Skeletal muscle tissue (tissue), 4 donors: ENCODE measurements around the gene ENDOU. TPM values are rescaled to one million over a fixed set of nuclear protein-coding genes. Genes with fewer than 3 reads are reported as not detected.

Experiments
- H3K27ac ChIP-seq: one replicate; pipeline ENCODE4 v1.7.0; 2013; ENCODE audit warnings: mild to moderate bottlenecking, low read depth, low read length, inconsistent platforms
- H3K27me3 ChIP-seq, 3 donors: one replicate each; pipeline ENCODE4 v1.7.0; 2013; ENCODE audit warnings: low read length in 3 of 3; ENCODE audit not compliant: control insufficient read depth in 3 of 3, insufficient read depth in 3 of 3
- H3K36me3 ChIP-seq, 3 donors: one replicate each; pipeline ENCODE4 v1.7.0; 2013; ENCODE audit warnings: low read length in 3 of 3; ENCODE audit not compliant: control insufficient read depth in 3 of 3, insufficient read depth in 3 of 3
- H3K4me1 ChIP-seq, 3 donors: one replicate each; pipeline ENCODE4 v1.7.0; 2013; ENCODE audit warnings: low read length in 3 of 3, mild to moderate bottlenecking in 3 of 3; ENCODE audit not compliant: control insufficient read depth in 3 of 3, insufficient read depth in 3 of 3
- H3K4me3 ChIP-seq, 3 donors: one replicate each; pipeline ENCODE4 v1.7.0; 2013; ENCODE audit warnings: low read length in 3 of 3
- H3K9ac ChIP-seq, 3 donors: one replicate each; pipeline ENCODE4 v1.7.0; 2013; ENCODE audit warnings: low read length in 3 of 3, mild to moderate bottlenecking in 3 of 3, moderate library complexity in 2 of 3, low read depth in 1 of 3
- H3K9me3 ChIP-seq, 3 donors: one replicate each; pipeline ENCODE4 v1.7.0; 2013; ENCODE audit warnings: low read length in 3 of 3; ENCODE audit not compliant: control insufficient read depth in 3 of 3
- total RNA-seq: library from RNA; depleted of rRNA; stranded (reverse); fragments of >200 nt; gene quantifications from one replicate; pipeline ENCODE4 v1.2.3, GENCODE V29; 2014
- donor health status: Osteomylitis.

ENDOU gene
- total RNA-seq, 1 donor from 2014 or later = 1.0 TPM

DNA sequence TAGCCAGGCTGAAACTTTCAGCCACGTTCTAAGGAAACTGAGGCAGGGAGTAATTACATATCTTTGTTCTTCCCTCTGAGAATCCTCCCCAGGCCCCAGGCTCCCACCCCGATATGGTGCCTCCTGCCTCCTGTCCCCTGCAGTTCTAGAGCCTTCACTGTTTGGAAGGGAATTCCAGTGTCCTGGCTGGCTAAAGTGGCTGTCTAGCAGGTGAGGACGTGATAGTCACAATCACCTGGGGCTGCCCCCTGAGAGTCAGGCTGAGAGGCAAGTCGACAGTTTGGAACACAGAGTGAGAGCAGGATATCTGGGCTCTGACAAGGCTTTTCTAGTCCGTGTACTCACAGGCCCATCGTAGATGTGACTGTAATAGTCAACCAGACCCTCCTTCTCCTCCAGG is 13.1 kb downstream of the ENDOU start:
- Histone ChIP-seq H3K27ac (no peak overlapping the region), H3K27me3 (no peaks in the 10 kb centered on the region), H3K4me3 (no peak overlapping the region), H3K36me3 (no peaks in the 10 kb centered on the region), H3K9me3 (no peaks in the 10 kb centered on the region), H3K9ac (no peak overlapping the region), H3K4me1 (peaks cover 21 to 29% (median 21%) of the 10 kb centered on the region in 3 donors)

DNA sequence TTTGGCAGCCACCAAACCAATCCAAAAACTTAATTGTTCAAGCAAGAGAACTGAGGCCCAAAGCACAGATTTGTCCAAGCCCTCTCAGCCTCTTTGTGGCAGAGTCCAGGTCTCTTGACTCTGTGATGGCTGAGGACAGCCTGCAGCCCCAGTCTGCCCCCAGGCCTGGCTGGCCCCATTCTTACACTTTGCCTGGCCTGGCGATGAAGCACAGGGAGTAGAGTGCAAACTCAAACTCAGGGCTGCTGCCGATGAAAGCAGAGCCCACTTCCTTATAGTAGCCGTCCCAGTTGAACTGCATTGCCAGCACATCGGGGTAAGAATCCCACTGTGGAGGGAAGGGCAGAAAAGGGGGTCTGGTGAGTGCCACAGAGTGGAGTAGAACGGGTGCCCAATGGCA is 13.8 kb downstream of the ENDOU start:
- no peak overlapping the region for H3K9ac ChIP-seq
- H3K4me3 ChIP-seq = no peak overlapping the region
- no peak overlapping the region for H3K27ac ChIP-seq
- H3K27me3 ChIP-seq = no peaks in the 10 kb centered on the region
- no peaks in the 10 kb centered on the region for H3K36me3 ChIP-seq
- peaks cover 14 to 28% (median 18%) of the 10 kb centered on the region in 3 donors for H3K4me1 ChIP-seq
- no peaks in the 10 kb centered on the region for H3K9me3 ChIP-seq

DNA sequence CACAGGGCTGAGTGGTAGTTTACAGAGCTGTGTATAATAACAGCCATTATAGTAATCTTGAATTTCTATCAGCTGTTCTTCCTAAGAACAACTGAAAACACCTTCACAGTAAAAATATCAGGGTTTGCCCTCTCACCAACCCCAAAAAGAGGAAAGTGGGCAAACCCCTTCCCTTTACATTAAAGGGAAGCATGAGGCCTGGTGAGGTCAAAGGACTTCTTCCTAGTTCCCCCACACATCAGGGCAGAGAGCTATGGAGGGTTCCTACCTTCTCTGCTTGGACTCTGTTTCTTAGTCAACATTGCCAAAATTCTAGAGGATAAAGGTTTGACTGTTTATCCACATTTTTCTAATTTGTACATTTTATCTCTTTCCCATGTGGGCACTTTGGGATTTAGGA is 15.0 kb downstream of the ENDOU start:
- no peaks in the 10 kb centered on the region for H3K36me3 ChIP-seq
- no peak overlapping the region for H3K4me3 ChIP-seq
- no peak overlapping the region for H3K27ac ChIP-seq
- H3K9ac ChIP-seq = no peak overlapping the region
- H3K4me1 ChIP-seq = peaks cover 5 to 16% (median 12%) of the 10 kb centered on the region in 3 donors
- no peaks in the 10 kb centered on the region for H3K27me3 ChIP-seq
- H3K9me3 ChIP-seq = no peaks in the 10 kb centered on the region

DNA sequence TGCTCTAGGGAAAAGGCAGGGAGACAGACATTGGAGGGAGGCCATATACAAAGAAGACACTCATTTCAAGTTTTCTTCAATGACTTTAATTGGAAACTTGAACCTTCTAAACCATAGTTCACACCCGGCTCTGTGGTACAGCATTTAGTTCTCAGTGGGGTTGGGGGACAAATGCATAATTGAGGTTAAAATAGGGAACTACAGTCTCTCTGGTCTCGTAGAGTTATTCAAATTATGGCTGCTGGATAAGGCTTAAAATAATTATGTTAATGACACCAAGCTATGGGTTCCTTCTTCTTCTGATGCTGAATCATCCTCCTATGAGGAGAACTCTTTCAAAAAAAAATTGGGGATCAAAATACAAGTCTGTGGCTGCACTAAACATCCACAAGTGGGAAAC is 15.6 kb downstream of the ENDOU start:
- no peak overlapping the region for H3K4me3 ChIP-seq
- H3K27me3 ChIP-seq = no peaks in the 10 kb centered on the region
- no peaks in the 10 kb centered on the region for H3K36me3 ChIP-seq
- H3K27ac ChIP-seq = no peak overlapping the region
- H3K9me3 ChIP-seq = no peaks in the 10 kb centered on the region
- H3K4me1 ChIP-seq = peaks cover 0 to 12% (median 12%) of the 10 kb centered on the region in 3 donors
- no peak overlapping the region for H3K9ac ChIP-seq

DNA sequence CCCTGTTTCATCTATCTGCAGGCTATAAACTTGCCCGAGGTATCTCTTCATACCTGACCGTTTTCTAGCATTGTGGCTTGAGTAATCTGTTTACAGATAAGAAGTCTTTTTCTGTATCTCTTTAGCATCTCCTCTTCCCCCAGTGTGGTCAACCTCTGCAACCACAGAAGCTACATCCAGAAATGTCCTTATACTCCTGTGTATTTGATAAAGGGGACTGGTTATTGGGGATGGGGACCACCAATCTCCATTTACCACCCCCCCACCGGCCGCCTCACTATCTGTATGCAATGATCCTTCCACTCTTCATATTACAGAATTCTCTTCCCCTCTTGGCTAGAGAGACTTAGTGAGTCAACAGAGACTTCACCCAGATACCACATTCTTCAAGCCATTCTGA is 16.1 kb downstream of the ENDOU start:
- Histone ChIP-seq H3K27me3 (no peaks in the 10 kb centered on the region), H3K27ac (no peak overlapping the region), H3K4me1 (peaks cover 0 to 12% (median 8%) of the 10 kb centered on the region in 3 donors)

DNA sequence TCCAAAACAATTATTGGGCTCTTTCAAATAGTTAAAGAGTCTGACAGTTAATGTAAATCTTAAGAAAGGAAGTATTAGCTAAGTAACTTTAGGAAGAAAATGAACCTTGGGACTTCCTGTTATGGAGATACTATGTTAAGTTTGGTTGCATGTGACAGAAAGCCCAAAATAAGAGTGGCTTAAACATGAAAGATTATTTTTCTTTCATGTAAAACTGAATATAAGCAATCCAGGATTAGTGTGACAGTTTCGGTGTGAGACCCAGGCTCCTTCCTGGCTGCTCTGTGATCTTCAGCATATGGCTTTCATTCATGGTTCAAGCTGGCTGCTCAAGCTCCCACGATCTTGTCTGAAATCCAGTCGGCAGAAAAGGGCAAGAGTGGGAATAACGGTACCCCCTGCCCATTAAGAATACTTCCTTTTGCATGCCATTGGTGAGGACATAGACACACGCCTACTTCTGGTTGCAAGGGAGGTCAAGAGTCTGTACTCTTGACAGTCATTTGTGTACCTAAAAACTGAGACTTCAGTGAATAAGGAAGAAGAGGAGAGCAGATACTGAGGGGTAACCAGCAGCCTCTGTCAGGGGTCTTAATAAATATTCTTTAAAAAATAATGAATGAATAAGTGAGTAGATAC is 17.3 kb downstream of the ENDOU start:
- Histone ChIP-seq H3K27ac (no peak overlapping the region), H3K4me1 (peaks cover 0 to 15% (median 8%) of the 10 kb centered on the region in 3 donors), H3K4me3 (no peak overlapping the region), H3K27me3 (no peaks in the 10 kb centered on the region), H3K9ac (no peak overlapping the region), H3K36me3 (no peaks in the 10 kb centered on the region), H3K9me3 (no peaks in the 10 kb centered on the region)

More for the DNA sequence above, 16.1 kb downstream of the ENDOU start:
- Histone ChIP-seq H3K4me3 (no peak overlapping the region), H3K36me3 (no peaks in the 10 kb centered on the region), H3K9ac (no peak overlapping the region), H3K9me3 (no peaks in the 10 kb centered on the region)

DNA sequence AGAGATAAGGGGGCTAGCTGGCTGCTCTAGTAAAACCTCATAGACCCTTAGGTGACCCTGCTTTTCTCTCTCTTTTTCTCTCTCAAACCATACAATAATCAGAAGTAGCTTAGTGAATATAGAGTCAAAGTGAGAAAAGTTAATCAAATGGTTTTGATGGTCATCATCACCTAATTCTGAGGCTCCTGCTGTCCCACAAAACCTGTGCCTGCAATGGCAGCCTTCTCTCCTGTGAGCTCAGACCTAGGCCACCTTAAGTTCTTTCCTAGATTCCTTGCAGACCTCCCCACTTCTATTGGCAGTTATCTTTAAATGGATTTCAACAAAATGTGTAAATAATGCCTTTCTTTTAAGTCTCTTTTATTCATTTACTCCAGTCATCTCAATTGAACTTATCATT is 17.9 kb downstream of the ENDOU start:
- Histone ChIP-seq H3K4me3 (no peak overlapping the region), H3K9ac (peak overlapping the region in 1 of 3 donors; percentile 7), H3K27ac (no peak overlapping the region), H3K36me3 (no peaks in the 10 kb centered on the region), H3K9me3 (no peaks in the 10 kb centered on the region), H3K4me1 (peaks cover 0 to 15% (median 8%) of the 10 kb centered on the region in 3 donors), H3K27me3 (no peaks in the 10 kb centered on the region)

DNA sequence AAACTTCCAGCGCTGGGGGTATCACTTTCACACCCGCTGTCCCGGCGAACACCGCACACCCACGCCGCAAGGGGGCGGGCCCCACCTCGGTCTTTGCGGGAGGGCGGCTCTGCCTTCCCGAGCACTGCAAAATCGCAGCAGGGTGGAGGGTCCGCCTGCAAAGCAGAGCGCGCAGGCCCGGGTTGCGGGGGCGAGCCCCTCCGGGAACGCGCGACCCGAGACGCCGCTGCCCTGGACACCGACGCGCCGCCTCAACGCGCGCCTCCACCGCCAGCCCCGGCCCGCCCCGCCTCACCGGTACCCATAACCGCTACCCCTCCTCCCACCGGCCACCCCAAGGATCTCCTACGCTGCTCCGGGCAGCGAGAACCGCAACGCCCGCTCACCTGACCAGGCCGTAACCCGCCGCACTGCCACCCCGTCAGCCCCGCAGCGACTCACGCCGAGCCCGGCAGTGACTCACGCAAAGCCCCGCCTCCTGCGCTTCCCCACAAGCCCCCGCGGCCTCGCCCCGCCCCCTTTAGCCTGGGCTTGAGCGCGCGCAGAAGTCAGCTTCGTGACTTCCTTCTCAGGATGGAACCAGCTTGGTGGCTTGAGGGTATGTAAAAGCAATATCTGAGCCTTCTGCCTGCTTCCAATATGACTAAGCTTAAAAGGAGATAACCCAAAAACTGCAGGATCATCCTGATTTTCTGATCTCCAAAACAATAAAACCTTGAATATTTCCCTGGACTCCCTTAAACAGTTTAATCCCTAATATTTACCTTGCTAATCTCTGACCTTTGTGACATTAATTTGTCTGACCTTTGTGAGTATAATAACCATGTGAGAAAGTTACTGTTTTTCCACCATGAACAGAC is 19.5 kb downstream of the ENDOU start, which contains the start of gene RPAP3:
Gene RPAP3 (minus strand): TSS at position 465 of the 860 bp plus-strand sequence. CDS start 3,190 bp downstream, outside the sequence.
- H3K9ac ChIP-seq = peak within 1 kb of the TSS; percentile 78 to 87 (median 85)
- H3K27ac ChIP-seq = peak within 1 kb of the TSS; percentile 83
- no peaks in the 10 kb centered on the region for H3K9me3 ChIP-seq
- peaks cover 0 to 3% (median 2%) of the 10 kb centered on the region in 3 donors for H3K36me3 ChIP-seq
- peak within 1 kb of the TSS; percentile 85 to 89 (median 85) for H3K4me3 ChIP-seq
- peaks cover 0 to 15% (median 8%) of the 10 kb centered on the region in 3 donors for H3K4me1 ChIP-seq
- no peaks in the 10 kb centered on the region for H3K27me3 ChIP-seq

DNA sequence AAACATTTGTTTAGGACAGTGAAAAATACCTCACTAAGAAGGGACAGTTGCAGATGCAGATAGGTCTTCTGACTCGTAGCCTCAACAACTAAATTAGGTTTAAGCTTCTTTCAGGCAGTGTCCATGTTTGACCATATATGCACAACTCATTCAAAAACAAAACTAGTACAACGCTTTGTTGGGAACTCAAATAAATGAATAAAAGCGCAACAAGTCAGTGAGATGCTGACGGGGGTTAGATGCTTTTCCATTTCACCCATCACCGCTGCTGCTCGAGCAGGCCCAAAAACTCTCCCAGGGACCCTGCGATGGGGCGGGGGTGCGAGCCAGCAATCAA is 20.1 kb downstream of the ENDOU start:
- Histone ChIP-seq H3K9me3 (no peaks in the 10 kb centered on the region), H3K4me1 (peaks cover 0 to 15% (median 8%) of the 10 kb centered on the region in 3 donors), H3K27ac (peak overlapping the region; percentile 83), H3K36me3 (peaks cover 3 to 8% (median 8%) of the 10 kb centered on the region in 3 donors), H3K9ac (peak overlapping the region; percentile 66 to 87 (median 85)), H3K27me3 (no peaks in the 10 kb centered on the region), H3K4me3 (peak overlapping the region; percentile 85 to 89 (median 85))

DNA sequence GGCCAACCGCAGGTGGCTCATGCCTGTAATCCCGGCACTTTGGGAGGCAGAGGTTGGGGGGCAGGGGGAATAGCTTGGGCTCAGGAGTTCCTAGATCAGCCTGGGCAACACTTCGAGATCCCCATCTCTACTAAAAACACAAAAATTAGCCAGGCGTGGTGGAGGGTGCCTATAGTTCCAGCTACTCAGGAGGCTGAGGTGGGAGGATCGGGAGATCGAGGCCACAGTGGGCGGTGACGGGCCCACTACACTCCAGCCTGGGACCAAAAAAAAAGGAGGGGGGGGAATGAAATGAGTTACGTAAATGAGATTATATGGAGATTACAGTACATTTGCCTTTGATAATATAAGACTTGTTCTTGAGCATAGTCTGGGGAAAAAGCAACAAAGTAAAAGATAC is 20.6 kb downstream of the ENDOU start:
- no peaks in the 10 kb centered on the region for H3K27me3 ChIP-seq
- no peak overlapping the region for H3K27ac ChIP-seq
- no peaks in the 10 kb centered on the region for H3K9me3 ChIP-seq
- peak overlapping the region in 2 of 3 donors; percentile 85 to 89 for H3K4me3 ChIP-seq
- H3K36me3 ChIP-seq = peaks cover 3 to 12% (median 8%) of the 10 kb centered on the region in 3 donors
- peak overlapping the region in 1 of 3 donors; percentile 87 for H3K9ac ChIP-seq
- H3K4me1 ChIP-seq = peaks cover 0 to 15% (median 8%) of the 10 kb centered on the region in 3 donors
